ENCODE data around the gene ZSCAN4.

ZSCAN4 gene

DNA sequence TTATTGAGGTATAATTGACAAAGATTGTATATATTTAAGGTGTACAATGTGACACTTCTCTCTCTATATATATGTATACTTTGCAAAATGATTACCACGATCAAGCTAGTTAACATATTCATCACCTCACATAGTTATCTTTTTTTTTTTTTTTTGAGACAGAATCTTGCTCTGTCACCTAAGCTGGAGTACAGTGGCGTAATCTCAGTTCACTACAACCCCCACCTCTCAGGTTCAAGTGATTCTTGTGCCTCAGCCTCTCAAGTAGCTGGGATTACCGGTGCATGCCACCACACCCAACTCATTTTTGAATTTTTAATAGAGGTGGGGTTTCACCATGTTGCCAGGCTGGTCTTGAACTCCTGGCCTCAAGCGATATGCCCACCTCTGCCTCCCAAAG is 3.7 kb downstream of the ZSCAN4 start:
- TF ChIP-seq, protein P1, sequence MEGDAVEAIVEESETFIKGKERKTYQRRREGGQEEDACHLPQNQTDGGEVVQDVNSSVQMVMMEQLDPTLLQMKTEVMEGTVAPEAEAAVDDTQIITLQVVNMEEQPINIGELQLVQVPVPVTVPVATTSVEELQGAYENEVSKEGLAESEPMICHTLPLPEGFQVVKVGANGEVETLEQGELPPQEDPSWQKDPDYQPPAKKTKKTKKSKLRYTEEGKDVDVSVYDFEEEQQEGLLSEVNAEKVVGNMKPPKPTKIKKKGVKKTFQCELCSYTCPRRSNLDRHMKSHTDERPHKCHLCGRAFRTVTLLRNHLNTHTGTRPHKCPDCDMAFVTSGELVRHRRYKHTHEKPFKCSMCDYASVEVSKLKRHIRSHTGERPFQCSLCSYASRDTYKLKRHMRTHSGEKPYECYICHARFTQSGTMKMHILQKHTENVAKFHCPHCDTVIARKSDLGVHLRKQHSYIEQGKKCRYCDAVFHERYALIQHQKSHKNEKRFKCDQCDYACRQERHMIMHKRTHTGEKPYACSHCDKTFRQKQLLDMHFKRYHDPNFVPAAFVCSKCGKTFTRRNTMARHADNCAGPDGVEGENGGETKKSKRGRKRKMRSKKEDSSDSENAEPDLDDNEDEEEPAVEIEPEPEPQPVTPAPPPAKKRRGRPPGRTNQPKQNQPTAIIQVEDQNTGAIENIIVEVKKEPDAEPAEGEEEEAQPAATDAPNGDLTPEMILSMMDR (IDR thresholded peaks at IDR 0.05; ENCODE audit: low read length) = no peak
- TF ChIP-seq EZH2phosphoT487 (IDR thresholded peaks at IDR 0.05; ENCODE audit: low read length) (no peak), EZH2 (optimal IDR thresholded peaks at IDR 0.05; ENCODE audit: low read depth, low read length) (no peak)
- H3K9ac ChIP-seq (ENCODE audit: low read length) = no peak overlapping the region
- H3F3A ChIP-seq (ENCODE audit: insufficient read depth, low read length) = no peaks in the 10 kb centered on the region

DNA sequence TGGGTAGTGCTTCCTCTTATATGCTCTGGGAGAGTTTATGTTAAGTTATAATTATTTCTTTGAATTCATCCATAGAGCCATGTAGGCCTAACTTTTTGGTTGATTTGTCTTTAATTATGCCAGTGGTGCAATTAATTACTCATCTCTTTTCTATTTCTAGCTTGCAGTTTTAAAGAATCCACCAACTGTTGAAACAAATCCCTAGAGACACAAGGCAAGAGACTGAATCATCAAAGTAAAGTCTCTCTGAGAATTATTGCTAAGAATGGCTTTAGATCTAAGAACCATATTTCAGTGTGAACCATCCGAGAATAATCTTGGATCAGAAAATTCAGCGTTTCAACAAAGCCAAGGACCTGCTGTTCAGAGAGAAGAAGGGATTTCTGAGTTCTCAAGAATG is 7.1 kb downstream of the ZSCAN4 start:
- no peak overlapping the region for H3K9ac ChIP-seq (ENCODE audit: low read length)
- H3K79me2 ChIP-seq (ENCODE audit: low read length) = no peaks in the 10 kb centered on the region
- H2AFZ ChIP-seq (ENCODE audit: low read length) = no peak overlapping the region
- DNase-seq = no peak
- 0 out of 2 replicates have a peak, but pooled peaks cover 8% of the 10 kb centered on the region for H3K9me3 ChIP-seq (replicated peaks; ENCODE audit: insufficient read depth, low read length)
- H3K4me3 ChIP-seq (ENCODE audit: low read length) = no peak overlapping the region
- no peak for TF ChIP-seq EZH2phosphoT487 (IDR thresholded peaks at IDR 0.05; ENCODE audit: low read length)
- no peak for TF ChIP-seq EZH2 (optimal IDR thresholded peaks at IDR 0.05; ENCODE audit: low read depth, low read length)
- TF ChIP-seq, protein P1 (IDR thresholded peaks at IDR 0.05; ENCODE audit: low read length) = no peak
- no peaks in the 10 kb centered on the region for H3F3A ChIP-seq (ENCODE audit: insufficient read depth, low read length)
- H3K36me3 ChIP-seq (replicated peaks; ENCODE audit: insufficient read depth, low read length) = no peaks in the 10 kb centered on the region
- H4K20me1 ChIP-seq (ENCODE audit: insufficient read depth, low read length) = no peaks in the 10 kb centered on the region
- no peak overlapping the region for H3K4me2 ChIP-seq (ENCODE audit: low read depth, low read length)
- no peaks in the 10 kb centered on the region for H3K9me2 ChIP-seq (replicated peaks; ENCODE audit: insufficient read depth, low read length)
- no peak overlapping the region for H3K27ac ChIP-seq (ENCODE audit: low read length)
- no peaks in the 10 kb centered on the region for H3K27me3 ChIP-seq (replicated peaks; ENCODE audit: insufficient read depth, low read length)
- no peaks in the 10 kb centered on the region for H3K4me1 ChIP-seq (ENCODE audit: low read length)

More for the DNA sequence above, 3.7 kb downstream of the ZSCAN4 start:
- Histone ChIP-seq H3K4me2 (ENCODE audit: low read depth, low read length) (no peak overlapping the region), H2AFZ (ENCODE audit: low read length) (no peak overlapping the region), H3K27me3 (replicated peaks; ENCODE audit: insufficient read depth, low read length) (no peaks in the 10 kb centered on the region), H3K79me2 (ENCODE audit: low read length) (no peaks in the 10 kb centered on the region), H3K9me2 (replicated peaks; ENCODE audit: insufficient read depth, low read length) (no peaks in the 10 kb centered on the region), H3K9me3 (replicated peaks; ENCODE audit: insufficient read depth, low read length) (0 out of 2 replicates have a peak, but pooled peaks cover 4% of the 10 kb centered on the region), H3K27ac (ENCODE audit: low read length) (no peak overlapping the region), H3K36me3 (replicated peaks; ENCODE audit: insufficient read depth, low read length) (no peaks in the 10 kb centered on the region), H3K4me1 (ENCODE audit: low read length) (no peaks in the 10 kb centered on the region), H4K20me1 (ENCODE audit: insufficient read depth, low read length) (no peaks in the 10 kb centered on the region), H3K4me3 (ENCODE audit: low read length) (no peak overlapping the region)
- DNase-seq = no peak

DNA sequence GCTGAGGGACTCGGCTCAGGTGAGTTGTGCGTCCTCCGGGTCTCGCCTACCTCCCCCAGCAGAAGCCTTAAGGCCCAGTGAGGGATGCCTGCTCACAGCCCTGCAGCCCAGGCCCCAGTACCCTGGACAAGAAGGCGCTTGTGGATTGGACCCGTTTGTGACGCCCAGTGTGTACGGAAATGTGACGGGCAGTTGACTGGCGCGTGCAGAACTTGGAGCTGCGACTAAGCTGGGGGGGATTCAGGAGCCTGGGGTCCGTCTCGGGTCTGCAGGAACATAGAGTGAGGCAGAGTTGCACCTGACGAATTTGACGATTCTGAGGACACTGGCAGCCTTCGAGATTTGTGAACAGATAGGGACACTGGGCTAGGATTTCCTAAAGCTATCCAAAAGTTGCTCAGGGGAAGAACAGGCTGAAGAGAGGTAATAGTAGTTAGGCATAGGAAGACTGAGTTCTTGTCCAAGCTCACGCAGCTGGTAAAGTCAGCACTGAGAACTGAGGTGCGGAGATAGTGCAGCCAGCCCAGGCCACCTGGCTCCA is 13.6 kb downstream of the ZSCAN4 start:
- DNase-seq = no peak
- 0 out of 2 replicates have a peak, but pooled peaks cover 9% of the 10 kb centered on the region for H3K9me3 ChIP-seq (replicated peaks; ENCODE audit: insufficient read depth, low read length)
- H3K27ac ChIP-seq (ENCODE audit: low read length) = no peak overlapping the region; the same call in 1 of the 2 replicates
- H2AFZ ChIP-seq (ENCODE audit: low read length) = peak overlapping the region; percentile 99
- H3K9ac ChIP-seq (ENCODE audit: low read length) = peak overlapping the region; percentile 52; the same call in 1 of the 2 replicates
- H3K36me3 ChIP-seq (replicated peaks; ENCODE audit: insufficient read depth, low read length) = peaks cover 16% of the 10 kb centered on the region
- peaks cover 35% of the 10 kb centered on the region for H3K79me2 ChIP-seq (ENCODE audit: low read length)
- peak overlapping the region; percentile 93 for H3K4me2 ChIP-seq (ENCODE audit: low read depth, low read length)
- peak overlapping the region; percentile 97 for H3K4me3 ChIP-seq (ENCODE audit: low read length)
- no peaks in the 10 kb centered on the region for H3K27me3 ChIP-seq (replicated peaks; ENCODE audit: insufficient read depth, low read length)
- 0 out of 2 replicates have a peak, but pooled peaks cover 5% of the 10 kb centered on the region for H3K4me1 ChIP-seq (ENCODE audit: low read length)
- TF ChIP-seq EZH2phosphoT487 (IDR thresholded peaks at IDR 0.05; ENCODE audit: low read length) = no peak
- TF ChIP-seq, protein P1 (IDR thresholded peaks at IDR 0.05; ENCODE audit: low read length) = no peak
- TF ChIP-seq EZH2 (optimal IDR thresholded peaks at IDR 0.05; ENCODE audit: low read depth, low read length) = no peak
- no peaks in the 10 kb centered on the region for H3K9me2 ChIP-seq (replicated peaks; ENCODE audit: insufficient read depth, low read length)
- no peaks in the 10 kb centered on the region for H3F3A ChIP-seq (ENCODE audit: insufficient read depth, low read length)
- no peaks in the 10 kb centered on the region for H4K20me1 ChIP-seq (ENCODE audit: insufficient read depth, low read length)

Measured in MM.1S (cell line).